Mammary microvascular endothelial cell (primary cell): ENCODE results near the gene PRPH. TPM values are rescaled to one million over a fixed set of nuclear protein-coding genes. Genes with fewer than 3 reads are reported as not detected.

ENCODE experiments used
- total RNA-seq: library from RNA; depleted of rRNA; stranded (reverse); fragments of >200 nt; gene quantifications from 2 replicates; pipeline ENCODE4 v1.2.3, GENCODE V29; 2015

PRPH gene
- total RNA-seq: not detected in 2 replicates

DNA sequence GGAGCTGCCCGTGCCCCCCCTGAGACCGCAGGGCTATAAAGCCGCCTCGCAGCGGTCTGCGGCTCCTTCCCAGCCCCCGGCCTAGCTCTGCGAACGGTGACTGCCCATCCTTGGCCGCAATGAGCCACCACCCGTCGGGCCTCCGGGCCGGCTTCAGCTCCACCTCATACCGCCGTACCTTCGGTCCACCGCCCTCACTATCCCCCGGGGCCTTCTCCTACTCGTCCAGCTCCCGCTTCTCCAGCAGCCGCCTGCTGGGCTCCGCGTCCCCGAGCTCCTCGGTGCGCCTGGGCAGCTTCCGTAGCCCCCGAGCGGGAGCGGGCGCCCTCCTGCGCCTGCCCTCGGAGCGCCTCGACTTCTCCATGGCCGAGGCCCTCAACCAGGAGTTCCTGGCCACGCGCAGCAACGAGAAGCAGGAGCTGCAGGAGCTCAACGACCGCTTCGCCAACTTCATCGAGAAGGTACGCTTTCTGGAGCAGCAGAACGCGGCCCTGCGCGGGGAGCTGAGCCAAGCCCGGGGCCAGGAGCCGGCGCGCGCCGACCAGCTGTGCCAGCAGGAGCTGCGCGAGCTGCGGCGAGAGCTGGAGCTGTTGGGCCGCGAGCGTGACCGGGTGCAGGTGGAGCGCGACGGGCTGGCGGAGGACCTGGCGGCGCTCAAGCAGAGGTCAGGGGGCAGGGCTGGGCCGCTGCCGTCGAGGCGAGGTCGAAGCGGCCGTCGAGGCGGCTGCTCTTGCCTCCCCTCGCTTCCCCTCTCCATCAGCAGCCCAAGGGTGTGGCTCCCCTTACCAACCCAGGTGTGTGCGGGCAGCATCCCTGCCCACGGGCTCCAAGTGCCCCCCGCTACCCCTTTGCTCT, at the start of gene PRPH:
Gene PRPH, plus strand, starts transcription at position 66 of the 855 bp plus-strand sequence. Its CDS starts 54 bp downstream, at position 120.

DNA sequence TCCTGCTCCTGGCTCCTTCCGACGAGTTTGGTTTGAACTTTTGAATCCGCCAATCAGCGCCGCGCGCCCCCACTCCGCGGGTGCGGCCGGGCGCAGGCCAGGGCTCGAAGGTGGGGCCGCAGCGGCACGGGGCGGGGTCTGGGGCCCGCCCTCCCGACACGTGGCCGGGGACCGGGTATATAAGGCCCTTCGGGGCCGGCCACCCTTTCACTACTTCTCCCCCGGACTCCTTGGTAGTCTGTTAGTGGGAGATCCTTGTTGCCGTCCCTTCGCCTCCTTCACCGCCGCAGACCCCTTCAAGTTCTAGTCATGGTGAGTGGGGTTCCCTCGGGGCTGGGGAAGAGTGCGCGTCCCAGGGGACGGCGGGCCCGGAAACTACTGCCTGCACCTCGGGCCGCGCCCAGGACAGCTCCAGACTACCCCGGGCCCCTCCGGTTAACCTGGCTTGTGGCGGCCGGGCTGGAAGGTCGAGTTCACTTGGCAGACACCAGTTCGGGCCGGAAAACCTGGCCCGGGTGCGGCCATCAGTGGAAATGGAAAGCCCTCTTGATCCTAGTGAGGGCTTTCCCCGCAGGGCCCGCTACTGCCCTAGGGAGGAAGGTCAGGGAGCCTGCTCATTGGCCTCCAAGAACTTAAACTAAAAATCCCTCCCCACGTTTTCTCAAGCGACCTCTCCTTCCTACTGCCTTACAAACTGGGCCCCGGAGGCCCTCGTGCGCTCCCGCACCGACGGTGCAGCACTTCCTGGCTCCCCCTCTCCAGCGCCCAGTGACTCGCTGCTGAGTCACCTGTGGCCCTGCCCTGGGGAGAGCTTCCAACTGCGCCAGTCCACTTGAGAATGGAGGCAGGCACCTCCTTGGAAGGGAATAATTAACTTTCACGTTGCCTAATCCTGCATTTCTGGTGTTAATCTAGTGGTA, 29.8 kb upstream of the PRPH start, which contains the start of gene TUBA1C:
Gene TUBA1C, plus strand, starts transcription at position 210 of the 920 bp plus-strand sequence. Its CDS starts 100 bp downstream, at position 310.

DNA sequence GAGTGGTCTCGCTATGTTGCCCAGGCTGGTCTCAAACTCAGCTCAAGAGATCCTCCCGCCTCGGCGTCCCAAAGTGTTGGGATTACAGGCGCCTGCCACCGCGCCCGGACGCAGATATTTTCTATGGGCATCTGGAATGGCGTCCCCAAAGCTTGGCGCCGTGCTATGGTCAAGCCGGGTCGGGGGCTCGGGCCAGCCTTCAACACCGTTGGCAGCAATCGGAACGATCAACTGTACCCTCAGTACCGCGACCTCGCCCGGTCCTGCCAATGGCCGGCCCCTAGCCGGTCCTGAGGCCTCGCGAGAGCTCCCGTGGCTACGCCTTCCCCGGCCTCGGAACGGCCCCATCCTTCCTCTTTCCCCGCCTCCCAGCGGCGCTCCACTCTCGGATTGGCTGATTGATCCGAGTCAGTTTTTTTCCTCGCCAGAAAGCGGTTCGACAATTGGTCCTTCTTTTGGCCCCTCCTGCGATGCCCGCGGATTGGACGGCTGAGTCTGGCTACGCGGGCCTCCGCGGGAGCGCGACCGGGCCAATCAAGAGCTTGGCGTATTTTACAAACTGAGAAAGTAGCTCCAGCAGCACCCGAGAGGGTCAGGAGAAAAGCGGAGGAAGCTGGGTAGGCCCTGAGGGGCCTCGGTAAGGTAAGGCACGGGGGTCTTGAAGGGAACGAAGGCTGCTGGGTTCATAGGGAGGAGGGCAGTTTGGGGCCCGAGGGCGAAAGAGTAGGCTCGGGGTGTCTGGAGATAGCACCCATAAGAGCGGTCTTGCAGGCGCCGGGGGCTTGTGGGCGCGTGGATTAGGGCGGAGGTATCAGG, 28.0 kb downstream of the PRPH start, which contains the start of gene TROAP:
Gene TROAP, plus strand, starts transcription at position 548 of the 816 bp plus-strand sequence. CDS start 354 bp downstream, outside the sequence.

DNA sequence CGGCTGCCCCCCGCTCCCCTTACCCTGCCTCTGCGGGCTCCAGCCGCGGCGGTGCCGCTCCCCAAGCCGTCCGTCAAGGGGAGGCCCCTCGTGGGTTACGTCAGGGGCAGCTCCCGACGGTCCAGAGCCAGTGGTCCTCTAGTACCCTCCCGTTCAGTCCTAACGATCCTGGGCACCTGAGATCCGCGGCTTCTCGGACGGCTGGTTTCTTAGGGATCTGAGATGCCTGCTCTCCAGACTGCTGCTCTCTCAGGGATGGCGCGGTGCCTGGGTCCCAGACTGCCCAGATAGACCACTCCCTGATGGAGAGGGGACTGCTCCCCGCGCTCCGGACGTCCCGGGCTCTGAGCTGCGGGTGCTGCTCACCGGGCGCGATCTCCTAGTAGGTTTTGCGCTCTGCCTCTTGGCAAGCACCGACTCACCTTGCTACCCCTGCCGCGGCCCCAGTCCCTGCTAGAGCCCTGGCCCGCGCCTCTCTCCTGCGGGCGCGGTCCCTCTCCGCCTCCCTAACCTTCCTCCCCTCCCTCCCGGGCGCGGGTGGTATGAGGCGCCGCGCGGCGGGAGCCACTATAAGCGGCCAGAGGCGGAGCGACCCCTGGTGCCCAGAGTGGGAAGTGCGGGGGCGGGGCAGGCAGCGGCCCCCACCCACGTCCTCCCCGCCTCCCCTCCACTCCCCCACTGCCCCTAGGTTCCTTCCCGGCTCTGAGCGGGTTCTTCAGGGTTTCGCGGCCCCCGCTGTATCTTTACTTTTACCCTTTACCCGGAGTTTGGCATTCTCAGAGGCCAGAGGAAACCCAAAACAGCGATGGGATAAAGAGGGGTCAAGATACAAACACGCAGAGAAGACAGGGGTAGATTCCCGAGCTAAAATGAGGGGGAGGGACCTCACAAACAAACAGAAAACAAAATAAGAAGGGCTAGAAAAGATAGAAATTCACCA, 42.0 kb downstream of the PRPH start, which contains the start of gene C1QL4:
Gene C1QL4, minus strand, starts transcription at position 544 of the 940 bp plus-strand sequence. CDS start 711 bp downstream, outside the sequence.

DNA sequence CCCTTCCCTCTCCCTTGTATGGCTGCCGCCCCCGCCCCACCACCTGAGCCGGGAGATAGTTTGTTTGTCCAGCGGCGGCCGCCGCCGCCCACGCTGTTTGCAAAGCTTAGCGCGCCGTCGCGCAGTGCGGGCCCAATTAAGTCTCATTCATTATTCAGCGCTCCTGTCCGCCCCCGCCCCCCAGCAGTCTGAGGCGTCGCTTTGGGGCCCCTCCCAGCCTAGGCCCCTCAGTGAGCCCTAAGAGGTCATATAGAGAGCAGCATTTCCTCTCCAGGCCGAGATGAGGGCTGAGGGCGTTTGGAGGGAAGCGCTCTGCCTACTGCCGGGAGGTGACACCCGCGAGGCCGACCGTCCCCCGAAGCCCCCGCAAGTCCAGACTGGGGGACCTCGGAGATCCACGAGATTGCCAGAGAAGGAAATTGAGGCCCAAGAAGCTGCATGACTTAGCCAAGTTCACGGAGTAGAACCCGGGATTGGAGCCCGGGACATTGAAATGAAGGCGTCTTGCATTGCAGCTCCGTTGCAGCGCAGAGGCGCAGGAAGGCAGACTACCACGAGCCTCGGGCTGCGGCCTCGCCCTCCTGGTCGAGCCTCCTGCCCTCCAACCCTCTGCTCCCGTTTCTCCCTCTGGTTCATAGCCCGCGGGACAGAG, 51.8 kb downstream of the PRPH start, which contains the start of gene DNAJC22:
Gene DNAJC22, plus strand, starts transcription at position 230 of the 652 bp plus-strand sequence. CDS start 1,985 bp downstream, outside the sequence.

Other genes with a start within 250 kb of the PRPH start
- 15.9 and 39.8 TPM in 2 replicates for gene KMT2D, start 234.4 kb upstream of the PRPH start, total RNA-seq
- 5.4 and 6.9 TPM in 2 replicates for gene RHEBL1, start 225.2 kb upstream of the PRPH start, total RNA-seq
- gene DHH, start 200.3 kb upstream of the PRPH start, total RNA-seq: 3.5 and 4.4 TPM in 2 replicates
- gene LMBR1L, start 184.3 kb upstream of the PRPH start, total RNA-seq: 32.2 and 51.6 TPM in 2 replicates
- gene TUBA1B, start 163.8 kb upstream of the PRPH start, total RNA-seq: 3,914 and 4,040 TPM in 2 replicates
- 773 and 887 TPM in 2 replicates for gene TUBA1A, start 106.1 kb upstream of the PRPH start, total RNA-seq
- gene TUBA1C, start 30.1 kb upstream of the PRPH start, total RNA-seq: 1,170 and 1,280 TPM in 2 replicates
- gene TROAP, start 28.1 kb downstream of the PRPH start, total RNA-seq: 26.0 and 39.2 TPM in 2 replicates
- gene C1QL4, start 42.0 kb downstream of the PRPH start, total RNA-seq: not detected in 2 replicates
- gene DNAJC22, start 51.7 kb downstream of the PRPH start, total RNA-seq: 0.20 and 0.98 TPM in 2 replicates
- gene SPATS2, start 72.3 kb downstream of the PRPH start, total RNA-seq: 21.4 and 27.9 TPM in 2 replicates
- not detected in 2 replicates for gene KCNH3, start 243.9 kb downstream of the PRPH start, total RNA-seq